Esophagus muscularis mucosa (tissue), 4 donors: ENCODE data around the gene SLC10A4. TPM values are rescaled to one million over a fixed set of nuclear protein-coding genes. Genes with fewer than 3 reads are reported as not detected.
"Not testable (repeated sequence)": the region's sequence is repeated elsewhere in the genome, so short reads cannot be mapped to it uniquely, and the experiment has no call there.

Experiments used
- DNase-seq: peaks from one replicate; pipeline ENCODE4 v3.0.0-alpha.2; 2017; ENCODE audit errors: extremely low spot score
- H3K27ac ChIP-seq, 4 donors: fragments of 200-600 bp; sonication (generic); replicated peaks in 1 of 4; 1 replicate in 3 of 4; 2 replicates in 1 of 4; pipeline ENCODE4 v1.5.1; 2016 to 2019; ENCODE audit warnings: mild to moderate bottlenecking in 1 of 4
- H3K27me3 ChIP-seq, 4 donors: fragments of 200-600 bp; sonication (generic); one replicate each; pipeline versions ENCODE4 v1.5.1 to v1.6.0; 2016 to 2019
- H3K36me3 ChIP-seq, 4 donors: fragments of 200-600 bp; sonication (generic); one replicate each; pipeline ENCODE4 v1.5.1; 2016 to 2019
- H3K4me1 ChIP-seq, 4 donors: fragments of 200-600 bp; sonication (generic); one replicate each; pipeline ENCODE4 v1.5.1; 2016 to 2019
- H3K4me3 ChIP-seq, 4 donors: fragments of 200-600 bp; sonication (generic); 1 replicate in 2 of 4; 2 replicates in 2 of 4; pipeline ENCODE4 v1.5.1; 2016 to 2019; ENCODE audit warnings: mild to moderate bottlenecking in 4 of 4, moderate library complexity in 1 of 4
- H3K9me3 ChIP-seq, 4 donors: fragments of 200-600 bp; sonication (generic); 1 replicate in 3 of 4; 2 replicates in 1 of 4; pipeline ENCODE4 v1.5.1; 2016 to 2019
- EP300 ChIP-seq: sonication (generic); formaldehyde crosslinking; IDR thresholded peaks from one replicate; pipeline ENCODE4 v1.6.1; 2017; ENCODE audit warnings: antibody characterized with exemption
- POLR2A ChIP-seq: fragments of 450-650 bp; IDR thresholded peaks from one replicate; pipeline ENCODE4 v1.6.1; 2017; ENCODE audit warnings: antibody characterized with exemption, moderate library complexity, mild to moderate bottlenecking, low read depth
- POLR2AphosphoS5 ChIP-seq, 2 donors: sonication (generic); formaldehyde crosslinking; IDR thresholded peaks; one replicate each; pipeline ENCODE4 v1.6.1; 2017; ENCODE audit warnings: antibody characterized with exemption in 2 of 2
- WGBS: methylation state at CpG from one replicate; pipeline ENCODE4 v1.1.5; 2018; 5-methylcytosine and 5-hydroxymethylcytosine counted together
- intact Hi-C: fragments of 100-400 bp; cut with DNase I; formaldehyde crosslinking; loops from one replicate; pipeline ENCODE4 v1.15.1; 2023
- total RNA-seq, 4 donors: library from RNA; depleted of rRNA; stranded (reverse); fragments of >200 nt; gene quantifications; one replicate each; pipeline versions ENCODE4 v1.1.0 to v1.2.1, GENCODE V29; 2016
- TF ChIP-seq, protein P1 (sequence below), 3 experiments: fragments of 200-600 bp in 2 of 3; fragments of 450-650 bp in 1 of 3; sonication (generic) in 2 of 3; IDR thresholded peaks; one replicate each; pipeline ENCODE4 v1.5.1; 2017 to 2019; ENCODE audit warnings: antibody characterized with exemption in 3 of 3, mild to moderate bottlenecking in 2 of 3, moderate library complexity in 1 of 3

The SLC10A4 gene
- total RNA-seq, 4 donors from 2014 or later = 0.32 to 0.66 (median 0.46) TPM; not detected in 1

DNA sequence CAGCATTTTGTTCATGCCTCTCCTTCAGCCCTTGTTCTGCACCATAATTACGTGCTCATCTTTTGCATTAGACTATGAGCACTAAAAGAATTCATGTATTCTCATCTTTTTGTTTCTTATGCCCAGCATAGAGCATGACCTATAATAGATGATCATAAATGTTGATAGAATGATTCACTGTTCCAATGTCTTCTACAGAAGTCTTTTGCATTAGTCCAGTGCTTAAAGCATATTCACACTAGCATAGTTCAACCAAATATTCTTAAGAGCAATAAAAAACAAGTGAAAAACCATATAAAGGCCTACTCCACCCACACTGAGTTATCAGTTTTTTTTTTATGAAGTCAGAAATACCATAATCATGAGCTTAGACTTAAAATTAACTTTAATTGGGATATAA is 36.5 kb upstream of the SLC10A4 start:
- intact Hi-C loops = no loop called here
- no peaks in the 10 kb centered on the region for H3K4me1 ChIP-seq
- no peak overlapping the region for H3K27ac ChIP-seq
- TF ChIP-seq, protein P1, sequence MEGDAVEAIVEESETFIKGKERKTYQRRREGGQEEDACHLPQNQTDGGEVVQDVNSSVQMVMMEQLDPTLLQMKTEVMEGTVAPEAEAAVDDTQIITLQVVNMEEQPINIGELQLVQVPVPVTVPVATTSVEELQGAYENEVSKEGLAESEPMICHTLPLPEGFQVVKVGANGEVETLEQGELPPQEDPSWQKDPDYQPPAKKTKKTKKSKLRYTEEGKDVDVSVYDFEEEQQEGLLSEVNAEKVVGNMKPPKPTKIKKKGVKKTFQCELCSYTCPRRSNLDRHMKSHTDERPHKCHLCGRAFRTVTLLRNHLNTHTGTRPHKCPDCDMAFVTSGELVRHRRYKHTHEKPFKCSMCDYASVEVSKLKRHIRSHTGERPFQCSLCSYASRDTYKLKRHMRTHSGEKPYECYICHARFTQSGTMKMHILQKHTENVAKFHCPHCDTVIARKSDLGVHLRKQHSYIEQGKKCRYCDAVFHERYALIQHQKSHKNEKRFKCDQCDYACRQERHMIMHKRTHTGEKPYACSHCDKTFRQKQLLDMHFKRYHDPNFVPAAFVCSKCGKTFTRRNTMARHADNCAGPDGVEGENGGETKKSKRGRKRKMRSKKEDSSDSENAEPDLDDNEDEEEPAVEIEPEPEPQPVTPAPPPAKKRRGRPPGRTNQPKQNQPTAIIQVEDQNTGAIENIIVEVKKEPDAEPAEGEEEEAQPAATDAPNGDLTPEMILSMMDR (IDR thresholded peaks at IDR 0.05) = no peak
- TF ChIP-seq POLR2AphosphoS5 (IDR thresholded peaks at IDR 0.05) = no peak
- no peak for TF ChIP-seq EP300
- no peak for TF ChIP-seq POLR2A
- H3K9me3 ChIP-seq = no peaks in the 10 kb centered on the region
- H3K36me3 ChIP-seq = no peaks in the 10 kb centered on the region
- 96% methylated on average over 1 of the region's 1 CpG for WGBS
- no peak overlapping the region for H3K4me3 ChIP-seq
- no peaks in the 10 kb centered on the region for H3K27me3 ChIP-seq
- DNase-seq = no peak

DNA sequence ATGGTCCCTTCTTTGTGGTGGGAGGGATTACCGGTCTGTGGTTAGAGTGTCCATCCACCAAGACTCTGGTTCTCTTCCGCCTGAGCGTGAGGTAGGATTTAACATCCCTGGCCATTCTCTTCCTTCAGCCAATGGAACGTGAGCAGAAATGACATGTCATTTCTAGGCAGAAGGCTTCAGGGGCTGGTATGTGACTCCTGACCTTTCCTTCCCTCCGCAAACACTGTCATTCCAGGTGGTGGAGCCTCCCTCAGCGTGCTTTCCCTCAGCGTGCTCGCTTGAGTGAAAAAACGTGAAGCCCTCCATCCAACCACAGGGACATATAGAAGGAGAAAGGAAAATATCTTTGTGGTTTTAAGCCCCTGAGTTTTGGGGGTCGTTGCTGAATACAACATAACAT is 34.0 kb upstream of the SLC10A4 start:
- H3K9me3 ChIP-seq = no peaks in the 10 kb centered on the region
- intact Hi-C loops = no loop called here
- no peak overlapping the region for H3K4me3 ChIP-seq
- DNase-seq = no peak
- no peak overlapping the region for H3K27ac ChIP-seq
- WGBS = 87% methylated on average over 10 of the region's 10 CpGs
- no peaks in the 10 kb centered on the region for H3K36me3 ChIP-seq
- no peaks in the 10 kb centered on the region for H3K4me1 ChIP-seq
- TF ChIP-seq POLR2AphosphoS5 (IDR thresholded peaks at IDR 0.05) (no peak), POLR2A (no peak), EP300 (no peak)
- TF ChIP-seq, protein P1 (IDR thresholded peaks at IDR 0.05) = no peak
- no peaks in the 10 kb centered on the region for H3K27me3 ChIP-seq

DNA sequence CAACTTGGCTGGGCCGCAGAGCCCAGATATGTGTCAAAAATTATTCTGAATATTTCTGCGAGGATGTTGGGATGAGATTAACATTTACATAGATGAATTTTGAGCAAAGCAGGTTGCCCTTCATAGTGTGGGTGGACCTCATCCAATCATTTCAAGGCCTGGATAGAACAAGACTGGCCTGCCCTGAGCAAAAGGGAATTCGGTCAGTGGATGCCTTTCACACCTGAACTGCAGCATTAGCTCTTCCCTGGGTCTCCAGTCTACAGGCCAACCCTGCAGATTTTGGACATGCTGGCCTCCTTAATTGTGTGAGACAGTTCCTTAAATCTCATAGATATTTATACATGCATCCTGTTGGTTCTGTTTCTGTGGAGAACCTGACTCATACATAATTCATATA is 32.4 kb upstream of the SLC10A4 start:
- no peak for DNase-seq
- intact Hi-C loops = no loop called here

DNA sequence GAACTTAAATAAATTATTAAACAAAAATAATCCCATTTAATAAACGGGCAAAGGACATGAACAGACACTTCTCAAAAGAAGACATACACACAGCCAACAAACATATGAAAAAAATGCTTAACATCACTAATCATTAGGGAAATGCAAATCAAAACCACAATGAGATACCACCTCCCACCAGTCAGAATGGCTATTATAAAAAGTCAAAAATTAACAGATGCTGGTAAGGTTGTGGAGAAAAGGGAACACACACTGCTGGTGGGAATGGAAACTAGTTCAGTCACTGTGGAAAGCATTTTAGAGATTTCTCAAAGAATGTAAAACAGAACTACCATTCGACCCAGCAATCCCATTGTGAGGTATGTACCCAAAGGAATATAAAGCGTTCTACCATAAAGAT is 31.5 kb upstream of the SLC10A4 start:
- H3K27me3 ChIP-seq, H3K4me3 ChIP-seq, H3K9me3 ChIP-seq, DNase-seq, H3K4me1 ChIP-seq, H3K27ac ChIP-seq, H3K36me3 ChIP-seq, intact Hi-C loops: not testable (repeated sequence)
- 93% methylated on average over 3 of the region's 3 CpGs for WGBS

More for the DNA sequence above, 32.4 kb upstream of the SLC10A4 start:
- Histone ChIP-seq H3K4me1 (no peaks in the 10 kb centered on the region), H3K9me3 (no peaks in the 10 kb centered on the region), H3K4me3 (no peak overlapping the region), H3K36me3 (no peaks in the 10 kb centered on the region), H3K27me3 (no peaks in the 10 kb centered on the region), H3K27ac (no peak overlapping the region)
- 93% methylated on average over 3 of the region's 3 CpGs for WGBS
- no peak for TF ChIP-seq EP300
- no peak for TF ChIP-seq POLR2AphosphoS5 (IDR thresholded peaks at IDR 0.05)
- TF ChIP-seq POLR2A = no peak
- TF ChIP-seq, protein P1 (IDR thresholded peaks at IDR 0.05) = no peak

DNA sequence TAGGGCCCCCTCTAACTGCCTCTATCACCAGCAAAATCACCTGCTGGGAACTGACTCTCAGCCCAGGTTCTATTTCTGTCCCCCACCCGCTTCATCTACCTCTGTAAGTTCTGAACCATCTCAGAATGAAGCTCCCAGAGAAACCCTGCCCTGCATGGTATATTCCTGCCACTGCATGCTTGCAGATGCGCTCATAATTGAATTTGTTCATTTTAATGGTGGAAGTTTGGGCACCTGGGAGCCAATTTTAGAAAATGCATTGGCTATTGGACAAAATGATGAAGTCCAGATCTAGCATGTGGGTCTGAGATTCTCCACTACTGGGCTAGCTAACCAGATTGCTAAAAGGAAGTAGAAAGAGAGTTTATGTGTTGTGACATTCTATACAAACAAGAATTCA is 28.6 kb upstream of the SLC10A4 start:
- Histone ChIP-seq H3K4me1 (no peaks in the 10 kb centered on the region), H3K27me3 (no peaks in the 10 kb centered on the region), H3K9me3 (no peaks in the 10 kb centered on the region), H3K4me3 (no peak overlapping the region), H3K36me3 (no peaks in the 10 kb centered on the region), H3K27ac (no peak overlapping the region)
- DNase-seq = no peak
- TF ChIP-seq, protein P1 (IDR thresholded peaks at IDR 0.05) = no peak
- TF ChIP-seq EP300 (no peak), POLR2AphosphoS5 (IDR thresholded peaks at IDR 0.05) (no peak), POLR2A (no peak)
- intact Hi-C loops = no loop called here
- 93% methylated on average over 2 of the region's 2 CpGs for WGBS
